Activated T-helper 17 cell treated with anti-CD3 and anti-CD28 coated beads, Interleukin-2, amount 50 U/mL, for 72 hours (primary cell): ENCODE data around the gene GPR108. TPM values are rescaled to one million over a fixed set of nuclear protein-coding genes. Genes with fewer than 3 reads are reported as not detected.
"Not testable (repeated sequence)": the region's sequence is repeated elsewhere in the genome, so short reads cannot be mapped to it uniquely, and the experiment has no call there.

Experiments used
- ATAC-seq: fragments of 150-1000 bp; cut with Tn5 transposase; replicated peaks from 2 replicates; pipeline ENCODE4 v1.10.0; 2021; ENCODE audit warnings: mild to moderate bottlenecking, moderate library complexity
- H3K27ac Mint-ChIP-seq: one replicate; pipeline ENCODE4 v1.8.0; 2022; ENCODE audit warnings: mixed read lengths
- H3K27me3 Mint-ChIP-seq: one replicate; pipeline ENCODE4 v1.8.0; 2022; ENCODE audit warnings: mixed read lengths
- H3K36me3 Mint-ChIP-seq: one replicate; pipeline ENCODE4 v1.8.0; 2022; ENCODE audit warnings: low read depth, mild to moderate bottlenecking, mixed read lengths
- H3K4me1 Mint-ChIP-seq: one replicate; pipeline ENCODE4 v1.8.0; 2022; ENCODE audit warnings: mixed read lengths
- H3K4me3 Mint-ChIP-seq: one replicate; pipeline ENCODE4 v1.8.0; 2022; ENCODE audit warnings: mild to moderate bottlenecking, mixed read lengths
- H3K9me3 Mint-ChIP-seq: one replicate; pipeline ENCODE4 v1.8.0; 2022; ENCODE audit warnings: mixed read lengths
- total RNA-seq, 2 donors: library from RNA; stranded (reverse); gene quantifications; one replicate each; pipeline ENCODE4 v1.2.3, GENCODE V29; 2022

The GPR108 gene
- 10 to 100 TPM; 49.8 to 64.7 TPM for total RNA-seq

GRCh38 chr19:6737284-6737872, at the start of gene GPR108:
Gene GPR108, minus strand, starts transcription at chr19:6737580. Its CDS starts 4 bp downstream, at chr19:6737576.
- H3K9me3 Mint-ChIP-seq, result no peaks in the 10 kb centered on the region
- H3K27ac Mint-ChIP-seq, result peak within 1 kb of the TSS; percentile 96
- peak within 1 kb of the TSS; percentile 94 for H3K4me3 Mint-ChIP-seq
- H3K36me3 Mint-ChIP-seq, result peaks cover 56% of the 10 kb centered on the region
- no peaks in the 10 kb centered on the region for H3K27me3 Mint-ChIP-seq
- peaks cover 23% of the 10 kb centered on the region for H3K4me1 Mint-ChIP-seq
- ATAC-seq, result peak; percentile 85

- Mint-ChIP-seq H3K9me3 (peaks cover 7% of the 10 kb centered on the region), H3K27ac (no peak overlapping the region), H3K36me3 (peaks cover 69% of the 10 kb centered on the region), H3K27me3 (no peaks in the 10 kb centered on the region), H3K4me3 (peak overlapping the region; percentile 17), H3K4me1 (peaks cover 39% of the 10 kb centered on the region)
- ATAC-seq, result peak; percentile 80
Measured at GRCh38 chr19:6779206-6779605, 41.8 kb upstream of the GPR108 start.

- no peak for ATAC-seq
- peak overlapping the region; percentile 59 for H3K27ac Mint-ChIP-seq
- peak overlapping the region; percentile 61 for H3K4me3 Mint-ChIP-seq
- no peaks in the 10 kb centered on the region for H3K27me3 Mint-ChIP-seq
- peaks cover 7% of the 10 kb centered on the region for H3K9me3 Mint-ChIP-seq
- H3K36me3 Mint-ChIP-seq, result peaks cover 71% of the 10 kb centered on the region
- H3K4me1 Mint-ChIP-seq, result peaks cover 39% of the 10 kb centered on the region
Measured at GRCh38 chr19:6778386-6778785, 41.0 kb upstream of the GPR108 start.

DNA sequence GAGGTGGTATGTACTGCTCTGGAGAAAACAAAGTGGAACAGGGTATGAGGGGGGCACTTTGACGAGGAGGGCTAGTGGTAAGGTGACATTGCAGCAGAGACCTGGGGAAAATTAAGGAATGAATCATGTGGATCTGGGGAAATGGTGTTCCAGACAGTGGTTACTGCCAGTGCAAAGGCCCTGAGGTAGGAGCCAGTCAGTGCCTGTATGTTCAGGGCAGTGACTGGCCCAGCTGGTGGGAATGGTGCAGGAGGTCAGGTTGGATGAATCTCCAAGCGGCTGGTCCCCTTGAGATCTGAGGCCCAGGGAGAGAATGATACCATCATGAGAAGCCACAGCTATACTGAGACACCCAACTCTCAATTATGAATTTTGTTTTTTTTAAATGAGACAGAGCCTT, 40.1 kb upstream of the GPR108 start:
- H3K4me3 Mint-ChIP-seq, result peak overlapping the region; percentile 61
- peaks cover 39% of the 10 kb centered on the region for H3K4me1 Mint-ChIP-seq
- H3K27me3 Mint-ChIP-seq, result no peaks in the 10 kb centered on the region
- H3K9me3 Mint-ChIP-seq, result peaks cover 7% of the 10 kb centered on the region
- peak overlapping the region; percentile 36 for H3K27ac Mint-ChIP-seq
- ATAC-seq, result no peak
- H3K36me3 Mint-ChIP-seq, result peaks cover 68% of the 10 kb centered on the region

DNA sequence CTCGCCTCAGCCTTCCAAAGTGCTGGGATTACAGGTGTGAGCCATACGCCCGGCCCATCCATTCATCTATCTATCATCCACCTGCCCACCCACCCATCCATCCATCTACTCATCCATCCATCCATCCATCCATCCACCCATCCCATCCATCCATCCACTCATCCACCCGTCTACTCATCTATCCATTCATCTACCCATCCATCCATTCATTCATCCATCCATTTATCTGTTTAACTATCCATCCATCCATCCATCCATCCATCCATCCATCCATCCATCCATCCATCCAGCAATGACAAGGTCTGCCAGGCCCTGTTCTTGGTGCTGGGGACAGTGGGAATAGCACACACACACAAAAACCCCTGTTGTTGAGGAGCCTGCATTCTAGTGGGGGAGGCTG, 39.6 kb upstream of the GPR108 start:
- no peaks in the 10 kb centered on the region for H3K27me3 Mint-ChIP-seq
- ATAC-seq, result no peak
- peak overlapping the region; percentile 36 for H3K27ac Mint-ChIP-seq
- peaks cover 71% of the 10 kb centered on the region for H3K36me3 Mint-ChIP-seq
- H3K4me3 Mint-ChIP-seq, result peak overlapping the region; percentile 61
- peaks cover 42% of the 10 kb centered on the region for H3K4me1 Mint-ChIP-seq
- peaks cover 7% of the 10 kb centered on the region for H3K9me3 Mint-ChIP-seq

GRCh38 chr19:6776045-6776444, 38.7 kb upstream of the GPR108 start:
- H3K36me3 Mint-ChIP-seq, result peaks cover 63% of the 10 kb centered on the region
- not testable (repeated sequence) for ATAC-seq, H3K27me3 Mint-ChIP-seq, H3K27ac Mint-ChIP-seq, H3K9me3 Mint-ChIP-seq
- H3K4me1 Mint-ChIP-seq, result peaks cover 46% of the 10 kb centered on the region
- H3K4me3 Mint-ChIP-seq, result peak overlapping the region; percentile 98

DNA sequence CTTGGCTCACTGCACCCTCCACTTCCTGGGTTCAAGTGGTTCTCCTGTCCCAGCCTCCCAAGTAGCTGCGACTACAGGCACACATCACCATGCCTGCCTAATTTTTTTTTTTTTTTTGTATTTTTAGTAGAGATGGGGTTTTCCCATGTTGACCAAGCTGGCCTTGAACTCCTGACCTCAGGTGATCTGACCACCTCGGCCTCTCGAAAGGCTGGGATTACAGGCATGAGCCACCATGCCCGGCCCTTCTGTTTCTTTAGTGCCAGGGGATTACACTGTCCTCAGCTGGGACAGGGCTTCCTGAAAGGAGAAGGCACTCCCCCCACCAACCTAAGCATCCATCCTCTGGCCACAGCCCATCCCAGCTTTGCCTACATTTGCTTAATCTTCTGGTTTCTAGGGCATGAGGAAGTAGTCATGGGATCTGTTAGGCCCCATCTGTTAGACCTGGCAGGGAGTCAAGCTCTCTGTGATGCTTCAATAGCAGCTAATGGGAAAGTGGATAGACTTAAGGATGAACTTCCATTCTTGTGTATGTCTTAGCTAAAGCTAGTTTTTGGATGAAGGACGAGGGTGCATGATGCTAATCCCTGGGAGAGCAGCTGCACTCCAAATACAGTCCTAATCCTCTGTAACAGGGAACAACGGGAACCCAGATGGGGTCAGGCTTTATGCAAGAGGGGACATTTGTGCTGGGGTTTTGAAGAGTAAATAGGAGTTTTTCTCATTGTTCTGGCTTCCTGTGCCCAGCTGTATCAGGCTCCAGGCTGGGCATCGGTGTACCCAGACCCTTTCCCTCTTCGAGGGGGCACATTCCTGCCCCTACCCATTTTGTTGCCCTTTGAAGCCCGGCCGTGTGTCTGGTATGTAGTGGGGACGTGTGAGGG, 37.7 kb upstream of the GPR108 start:
- Mint-ChIP-seq H3K27ac (peak overlapping the region; percentile 72), H3K36me3 (peaks cover 53% of the 10 kb centered on the region), H3K4me3 (peak overlapping the region; percentile 98), H3K9me3 (peaks cover 7% of the 10 kb centered on the region), H3K27me3 (no peaks in the 10 kb centered on the region), H3K4me1 (peaks cover 48% of the 10 kb centered on the region)
- no peak for ATAC-seq

DNA sequence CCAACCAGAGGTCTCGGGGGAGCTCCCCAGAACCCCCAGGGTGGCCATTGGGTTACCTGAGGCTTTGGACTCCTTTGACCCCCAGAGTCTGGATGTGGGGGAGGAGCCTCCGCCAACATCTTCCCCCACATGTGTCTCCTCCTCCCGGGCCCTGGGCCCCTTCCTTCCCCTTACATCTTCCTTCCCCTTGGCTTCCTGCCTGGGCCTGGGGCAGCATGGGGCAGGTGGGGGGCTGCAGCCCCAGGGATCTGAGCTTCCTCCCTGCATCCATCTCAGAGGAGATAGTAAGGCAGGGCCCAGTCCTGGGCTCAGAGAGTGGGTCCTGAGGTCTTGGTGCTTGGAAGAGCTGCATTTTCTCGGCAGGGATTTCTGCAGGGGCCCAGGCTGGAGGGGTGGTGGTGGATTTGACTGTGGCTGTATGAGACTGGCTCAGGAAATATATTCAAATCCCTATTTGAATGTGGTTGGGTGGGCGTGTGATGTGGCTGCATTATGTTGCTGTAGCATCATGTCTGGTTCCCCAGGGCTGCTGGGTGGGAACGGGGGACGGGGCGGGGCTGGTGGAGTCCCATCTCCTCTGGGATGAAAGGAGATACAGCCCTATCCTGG, 36.0 kb upstream of the GPR108 start:
- no peaks in the 10 kb centered on the region for H3K27me3 Mint-ChIP-seq
- H3K27ac Mint-ChIP-seq, result peak overlapping the region; percentile 88
- H3K36me3 Mint-ChIP-seq, result peaks cover 47% of the 10 kb centered on the region
- peak; percentile 57 for ATAC-seq
- H3K4me3 Mint-ChIP-seq, result peak overlapping the region; percentile 98
- H3K9me3 Mint-ChIP-seq, result peaks cover 7% of the 10 kb centered on the region
- peaks cover 52% of the 10 kb centered on the region for H3K4me1 Mint-ChIP-seq

GRCh38 chr19:6772866-6773322, 35.5 kb upstream of the GPR108 start:
- H3K27ac Mint-ChIP-seq, result peak overlapping the region; percentile 88
- no peaks in the 10 kb centered on the region for H3K27me3 Mint-ChIP-seq
- ATAC-seq, result peak; percentile 3
- peaks cover 47% of the 10 kb centered on the region for H3K4me1 Mint-ChIP-seq
- H3K36me3 Mint-ChIP-seq, result peaks cover 47% of the 10 kb centered on the region
- peaks cover 7% of the 10 kb centered on the region for H3K9me3 Mint-ChIP-seq
- H3K4me3 Mint-ChIP-seq, result peak overlapping the region; percentile 98

DNA sequence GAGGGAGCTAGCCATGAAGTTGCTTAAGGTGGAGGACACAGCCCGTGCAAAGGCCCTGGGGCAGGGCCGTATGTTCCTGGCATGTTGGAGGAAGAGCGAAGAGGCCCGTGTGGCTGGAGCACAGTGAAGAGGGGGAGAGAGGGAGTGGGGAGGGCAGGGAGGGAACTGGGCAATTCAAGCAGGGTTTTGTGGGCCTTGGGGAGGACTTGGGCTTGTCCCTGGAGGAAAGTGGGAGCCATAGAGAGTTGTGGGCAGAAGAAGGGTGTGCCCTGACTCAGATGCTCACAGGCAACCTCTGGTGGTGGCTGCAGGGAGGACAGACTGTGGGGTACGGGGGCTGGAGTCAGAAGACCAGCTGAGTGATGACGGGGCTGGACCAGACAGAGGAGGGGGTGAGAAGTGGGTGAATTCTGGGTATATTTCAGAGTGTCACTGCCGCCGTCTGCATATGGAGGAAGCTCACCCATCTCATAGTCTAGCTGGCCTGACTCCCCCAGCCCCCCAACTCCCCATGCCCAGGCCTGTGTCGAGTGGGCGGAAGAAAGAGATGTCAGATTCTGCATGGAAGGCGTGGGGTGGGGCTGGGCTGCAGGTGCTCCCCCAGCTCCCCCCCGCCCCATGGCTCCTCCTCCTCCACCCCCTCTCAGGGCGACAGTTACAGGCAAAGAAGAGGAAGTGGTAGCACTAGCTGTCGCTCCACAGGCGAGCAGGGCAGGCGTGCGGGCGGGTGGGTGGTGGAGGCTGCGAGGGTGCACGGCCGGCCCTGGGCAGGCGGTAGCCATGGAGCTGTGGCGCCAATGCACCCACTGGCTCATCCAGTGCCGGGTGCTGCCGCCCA, 34.9 kb upstream of the GPR108 start, which contains the start of gene VAV1:
Gene VAV1 (plus strand): TSS at position 681 of the 838 bp plus-strand sequence. CDS start 100 bp downstream, at position 781.
- peak; percentile 58 for ATAC-seq
- Mint-ChIP-seq H3K4me1 (peaks cover 42% of the 10 kb centered on the region), H3K27me3 (no peaks in the 10 kb centered on the region), H3K9me3 (peaks cover 7% of the 10 kb centered on the region), H3K27ac (peak within 1 kb of the TSS; percentile 88), H3K36me3 (peaks cover 42% of the 10 kb centered on the region), H3K4me3 (peak within 1 kb of the TSS; percentile 98)

GRCh38 chr19:6771648-6772027, 34.3 kb upstream of the GPR108 start:
- H3K9me3 Mint-ChIP-seq, H3K27me3 Mint-ChIP-seq, ATAC-seq: not testable (repeated sequence)
- H3K4me1 Mint-ChIP-seq, result peaks cover 36% of the 10 kb centered on the region
- peaks cover 36% of the 10 kb centered on the region for H3K36me3 Mint-ChIP-seq
- peak overlapping the region; percentile 98 for H3K4me3 Mint-ChIP-seq
- H3K27ac Mint-ChIP-seq, result peak overlapping the region; percentile 88

DNA sequence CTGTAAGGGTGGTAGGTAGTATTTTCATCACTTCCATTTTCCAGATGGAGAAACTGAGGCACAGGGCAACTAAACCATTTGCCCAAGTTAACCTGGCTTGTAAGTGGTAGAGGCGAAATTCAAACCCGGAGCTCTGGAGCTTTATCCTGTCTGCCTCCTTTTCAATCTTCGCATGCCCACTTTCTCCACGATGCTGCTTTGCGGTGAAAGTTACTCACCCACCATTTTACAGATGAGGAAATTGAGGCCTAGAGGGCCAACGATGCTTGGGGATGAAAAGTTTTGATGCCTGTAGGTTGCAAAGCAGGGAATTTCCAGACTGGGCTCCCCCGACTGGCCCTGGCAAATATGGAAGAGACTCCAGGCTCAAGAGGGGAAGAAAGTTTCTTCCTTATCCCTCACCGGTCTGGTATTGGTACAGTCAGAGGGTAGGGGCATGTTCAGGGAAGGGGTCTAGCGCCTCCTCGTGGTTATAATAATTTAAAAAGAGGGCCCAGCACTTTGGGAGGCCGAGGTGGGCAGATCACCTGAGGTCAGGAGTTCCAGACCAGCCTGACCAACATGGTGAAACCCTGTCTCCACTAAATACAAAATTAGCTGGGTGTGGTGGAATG, 31.7 kb upstream of the GPR108 start:
- Mint-ChIP-seq H3K27me3 (no peaks in the 10 kb centered on the region), H3K4me3 (peak overlapping the region; percentile 87)

GRCh38 chr19:6768236-6768785, 30.9 kb upstream of the GPR108 start:
- H3K4me1 Mint-ChIP-seq, result peaks cover 22% of the 10 kb centered on the region
- ATAC-seq, result no peak
- peak overlapping the region; percentile 55 for H3K27ac Mint-ChIP-seq
- H3K36me3 Mint-ChIP-seq, result peaks cover 15% of the 10 kb centered on the region
- H3K4me3 Mint-ChIP-seq, result peak overlapping the region; percentile 87
- H3K9me3 Mint-ChIP-seq, result no peaks in the 10 kb centered on the region
- no peaks in the 10 kb centered on the region for H3K27me3 Mint-ChIP-seq

More for the DNA sequence above, 31.7 kb upstream of the GPR108 start:
- no peak for ATAC-seq
- peaks cover 20% of the 10 kb centered on the region for H3K36me3 Mint-ChIP-seq
- no peak overlapping the region for H3K27ac Mint-ChIP-seq
- no peaks in the 10 kb centered on the region for H3K9me3 Mint-ChIP-seq
- peaks cover 22% of the 10 kb centered on the region for H3K4me1 Mint-ChIP-seq
